OCI-LY1 (cell line): ENCODE results near the gene BAIAP3.

Source experiments
- H2AFZ ChIP-seq: fragments of 200-600 bp; sonication (generic), shearing (Covaris generic); 2 replicates; pipeline ENCODE4 v1.6.0; 2014; ENCODE audit warnings: antibody characterized with exemption, mild to moderate bottlenecking, low read length
- H3F3A ChIP-seq: fragments of 200-600 bp; sonication (generic), shearing (Covaris generic); 2 replicates; pipeline ENCODE4 v1.6.0; 2014; ENCODE audit warnings: mild to moderate bottlenecking, antibody characterized with exemption, low read length, moderate library complexity; ENCODE audit not compliant: insufficient read depth
- H3K27ac ChIP-seq: fragments of 200-600 bp; sonication (generic); 2 replicates; pipeline ENCODE4 v1.5.1; 2014; ENCODE audit warnings: low read length, mixed run types, mild to moderate bottlenecking, low read depth; ENCODE audit not compliant: poor library complexity, severe bottlenecking
- H3K27me3 ChIP-seq: fragments of 200-600 bp; sonication (generic); 2 replicates; pipeline ENCODE4 v1.6.0; 2014; ENCODE audit warnings: antibody characterized with exemption, mild to moderate bottlenecking, low read length, moderate library complexity; ENCODE audit not compliant: insufficient read depth
- H3K36me3 ChIP-seq: fragments of 200-600 bp; sonication (generic); 2 replicates; pipeline ENCODE4 v1.6.1; 2014; ENCODE audit warnings: mild to moderate bottlenecking, antibody characterized with exemption, low read length, moderate library complexity, mixed read lengths; ENCODE audit not compliant: insufficient read depth
- H3K4me1 ChIP-seq: fragments of 200-600 bp; sonication (generic); 2 replicates; pipeline ENCODE4 v1.5.1; 2014; ENCODE audit warnings: mild to moderate bottlenecking, low read length, moderate library complexity; ENCODE audit not compliant: insufficient read depth, severe bottlenecking
- H3K4me2 ChIP-seq: fragments of 200-600 bp; sonication (generic), shearing (Covaris generic); 2 replicates; pipeline ENCODE4 v1.6.1; 2014; ENCODE audit warnings: low read length
- H3K4me3 ChIP-seq: fragments of 200-600 bp; sonication (generic); 2 replicates; pipeline ENCODE4 v1.5.1; 2014; ENCODE audit warnings: low read length, low read depth, mild to moderate bottlenecking, mixed read lengths; ENCODE audit not compliant: poor library complexity, severe bottlenecking
- H3K79me2 ChIP-seq: fragments of 200-600 bp; shearing (Covaris generic); 2 replicates; pipeline ENCODE4 v1.6.1; 2016; ENCODE audit warnings: mixed run types, low read length, mixed read lengths; ENCODE audit not compliant: insufficient read depth
- H3K9ac ChIP-seq: fragments of 200-600 bp; sonication (generic), shearing (Covaris generic); 2 replicates; pipeline ENCODE4 v1.6.1; 2014; ENCODE audit warnings: mild to moderate bottlenecking, low read length, mixed read lengths
- H3K9me2 ChIP-seq: fragments of 200-600 bp; sonication (generic), shearing (Covaris generic); 2 replicates; pipeline ENCODE4 v1.6.1; 2014; ENCODE audit warnings: low read depth, mild to moderate bottlenecking, low read length, mixed read lengths
- H3K9me3 ChIP-seq: fragments of 200-600 bp; shearing (Covaris generic); 2 replicates; pipeline ENCODE4 v1.6.1; 2014; ENCODE audit warnings: low read length, mixed read lengths
- H4K20me1 ChIP-seq: fragments of 200-600 bp; sonication (generic), shearing (Covaris generic); 2 replicates; pipeline ENCODE4 v1.6.0; 2016; ENCODE audit warnings: mild to moderate bottlenecking, low read length; ENCODE audit not compliant: insufficient read depth
- EZH2 ChIP-seq: fragments of 200-600 bp; sonication (generic), shearing (Covaris generic); IDR thresholded peaks from 2 replicates; pipeline ENCODE4 v1.8.0; 2017; ENCODE audit warnings: borderline replicate concordance, mixed run types, mild to moderate bottlenecking, antibody characterized with exemption, low read length, moderate library complexity, mixed read lengths
- TF ChIP-seq, protein P1 (sequence below): fragments of 200-600 bp; sonication (generic), shearing (Covaris generic); IDR thresholded peaks from 2 replicates; pipeline ENCODE4 v1.5.1; 2017; ENCODE audit warnings: mild to moderate bottlenecking, antibody characterized with exemption, low read length, moderate library complexity, mixed read lengths

Gene BAIAP3

DNA sequence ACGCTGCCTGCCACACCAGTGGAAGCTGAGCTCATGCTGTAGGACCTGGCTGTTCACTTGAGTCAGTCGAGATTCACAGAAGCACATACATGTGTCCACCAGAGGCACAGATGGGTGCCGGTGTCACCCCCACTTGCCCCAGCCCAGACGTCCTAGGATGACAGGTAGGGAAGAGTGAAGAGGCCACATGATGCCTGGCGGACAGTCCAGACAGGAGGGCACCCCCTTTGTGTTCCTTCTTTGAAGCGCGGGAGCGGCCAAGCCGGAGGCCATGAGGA lies 15.2 kb upstream of the BAIAP3 start:
- TF ChIP-seq EZH2, result no peak
- TF ChIP-seq, protein P1, sequence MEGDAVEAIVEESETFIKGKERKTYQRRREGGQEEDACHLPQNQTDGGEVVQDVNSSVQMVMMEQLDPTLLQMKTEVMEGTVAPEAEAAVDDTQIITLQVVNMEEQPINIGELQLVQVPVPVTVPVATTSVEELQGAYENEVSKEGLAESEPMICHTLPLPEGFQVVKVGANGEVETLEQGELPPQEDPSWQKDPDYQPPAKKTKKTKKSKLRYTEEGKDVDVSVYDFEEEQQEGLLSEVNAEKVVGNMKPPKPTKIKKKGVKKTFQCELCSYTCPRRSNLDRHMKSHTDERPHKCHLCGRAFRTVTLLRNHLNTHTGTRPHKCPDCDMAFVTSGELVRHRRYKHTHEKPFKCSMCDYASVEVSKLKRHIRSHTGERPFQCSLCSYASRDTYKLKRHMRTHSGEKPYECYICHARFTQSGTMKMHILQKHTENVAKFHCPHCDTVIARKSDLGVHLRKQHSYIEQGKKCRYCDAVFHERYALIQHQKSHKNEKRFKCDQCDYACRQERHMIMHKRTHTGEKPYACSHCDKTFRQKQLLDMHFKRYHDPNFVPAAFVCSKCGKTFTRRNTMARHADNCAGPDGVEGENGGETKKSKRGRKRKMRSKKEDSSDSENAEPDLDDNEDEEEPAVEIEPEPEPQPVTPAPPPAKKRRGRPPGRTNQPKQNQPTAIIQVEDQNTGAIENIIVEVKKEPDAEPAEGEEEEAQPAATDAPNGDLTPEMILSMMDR, result no peak
- Histone ChIP-seq H3K79me2 (peaks cover 11% of the 10 kb centered on the region), H3K4me2 (no peak overlapping the region), H3F3A (no peaks in the 10 kb centered on the region), H3K4me3 (no peak overlapping the region), H3K36me3 (peaks cover 96% of the 10 kb centered on the region), H3K9me2 (no peaks in the 10 kb centered on the region), H3K27ac (no peak overlapping the region), H3K4me1 (no peaks in the 10 kb centered on the region), H4K20me1 (no peaks in the 10 kb centered on the region), H2AFZ (no peak overlapping the region), H3K27me3 (no peaks in the 10 kb centered on the region), H3K9me3 (no peaks in the 10 kb centered on the region), H3K9ac (no peak overlapping the region)

DNA sequence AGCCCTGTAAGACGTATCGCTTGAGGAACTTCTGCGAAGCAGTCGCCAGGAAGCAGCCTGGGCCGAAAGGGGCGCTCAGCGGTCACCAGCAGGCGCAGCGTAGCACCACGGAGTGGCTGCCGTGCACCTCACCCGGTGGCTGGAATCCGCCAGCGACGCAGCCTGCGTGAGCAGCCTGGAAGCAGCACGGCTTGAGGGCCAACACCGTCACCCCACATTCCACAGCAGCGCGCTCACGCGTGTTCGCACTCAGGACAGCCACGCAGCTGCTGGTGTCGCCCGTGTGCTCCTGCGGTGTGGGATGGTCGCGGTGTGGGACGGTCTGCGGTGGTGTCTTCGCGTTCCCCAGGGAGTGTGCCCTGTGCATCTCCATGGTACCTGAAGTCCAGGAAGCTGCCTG lies 14.4 kb upstream of the BAIAP3 start:
- peaks cover 3% of the 10 kb centered on the region for H3K79me2 ChIP-seq
- H3K27me3 ChIP-seq, result no peaks in the 10 kb centered on the region
- no peak overlapping the region for H3K4me2 ChIP-seq
- H3K4me3 ChIP-seq, result no peak overlapping the region
- no peaks in the 10 kb centered on the region for H3K9me2 ChIP-seq
- H3K9me3 ChIP-seq, result no peaks in the 10 kb centered on the region
- peaks cover 97% of the 10 kb centered on the region for H3K36me3 ChIP-seq
- no peak overlapping the region for H2AFZ ChIP-seq
- TF ChIP-seq, protein P1, result no peak
- no peak for TF ChIP-seq EZH2
- no peaks in the 10 kb centered on the region for H4K20me1 ChIP-seq
- H3K27ac ChIP-seq, result no peak overlapping the region
- no peaks in the 10 kb centered on the region for H3K4me1 ChIP-seq
- no peaks in the 10 kb centered on the region for H3F3A ChIP-seq
- H3K9ac ChIP-seq, result no peak overlapping the region

DNA sequence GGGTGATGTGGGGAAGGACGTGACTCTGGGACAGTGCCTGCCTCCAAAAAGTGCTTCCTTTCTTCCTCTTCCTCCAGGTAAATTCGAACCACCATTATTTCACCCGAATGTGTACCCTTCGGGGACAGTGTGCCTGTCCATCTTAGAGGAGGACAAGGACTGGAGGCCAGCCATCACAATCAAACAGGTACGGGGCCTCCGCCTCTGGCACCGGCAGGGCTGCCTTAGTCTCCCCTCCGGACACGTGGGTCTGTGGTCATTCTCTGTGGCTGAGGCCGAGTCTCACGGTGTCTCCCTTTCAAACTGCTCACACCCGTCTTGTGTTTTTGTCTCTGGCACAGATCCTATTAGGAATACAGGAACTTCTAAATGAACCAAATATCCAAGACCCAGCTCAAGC lies 13.3 kb upstream of the BAIAP3 start:
- no peaks in the 10 kb centered on the region for H3K9me2 ChIP-seq
- H3K4me1 ChIP-seq, result peaks cover 1% of the 10 kb centered on the region
- peaks cover 96% of the 10 kb centered on the region for H3K36me3 ChIP-seq
- H2AFZ ChIP-seq, result no peak overlapping the region
- no peaks in the 10 kb centered on the region for H3K27me3 ChIP-seq
- H3K9me3 ChIP-seq, result no peaks in the 10 kb centered on the region
- H4K20me1 ChIP-seq, result no peaks in the 10 kb centered on the region
- H3F3A ChIP-seq, result no peaks in the 10 kb centered on the region
- H3K4me2 ChIP-seq, result no peak overlapping the region
- TF ChIP-seq, protein P1, result no peak
- no peak for TF ChIP-seq EZH2
- H3K4me3 ChIP-seq, result no peak overlapping the region
- no peak overlapping the region for H3K9ac ChIP-seq
- H3K79me2 ChIP-seq, result no peaks in the 10 kb centered on the region
- H3K27ac ChIP-seq, result no peak overlapping the region
